Activated T-helper 9 cell treated with anti-CD3 and anti-CD28 coated beads, Interleukin-2, amount 50 U/mL, for 16 hours (primary cell): Measurements from ENCODE around the gene LILRB3.
"Not testable (repeated sequence)": the region's sequence is repeated elsewhere in the genome, so short reads cannot be mapped to it uniquely, and the experiment has no call there.

Source experiments
- DNase-seq: peaks from one replicate; pipeline ENCODE4 v3.0.0-alpha.2; 2020; ENCODE audit warnings: low read depth

LILRB3 gene

GRCh38 chr19:54242646-54243045 is 19.8 kb upstream of the LILRB3 start, which contains the start of gene LILRA6:
Gene LILRA6, minus strand, starts transcription at chr19:54242790.
- not testable (repeated sequence) for DNase-seq

- DNase-seq: not testable (repeated sequence)
Measured at GRCh38 chr19:54242234-54242633, 19.4 kb upstream of the LILRB3 start.

- not testable (repeated sequence) for DNase-seq
Measured at GRCh38 chr19:54240372-54241336, 17.8 kb upstream of the LILRB3 start.

GRCh38 chr19:54239491-54240371 is 16.9 kb upstream of the LILRB3 start:
- DNase-seq: not testable (repeated sequence)

- no peak for DNase-seq
Measured at GRCh38 chr19:54233941-54234340, 11.1 kb upstream of the LILRB3 start.

- peak; percentile 73 for DNase-seq
Measured at GRCh38 chr19:54231077-54231931, 8.5 kb upstream of the LILRB3 start.

- DNase-seq: no peak
Measured at GRCh38 chr19:54230031-54230430, 7.2 kb upstream of the LILRB3 start.

GRCh38 chr19:54229146-54229545 is 6.3 kb upstream of the LILRB3 start:
- no peak for DNase-seq

- DNase-seq: not testable (repeated sequence)
Measured at GRCh38 chr19:54224619-54225018, 1.8 kb upstream of the LILRB3 start.

- not testable (repeated sequence) for DNase-seq
Measured at GRCh38 chr19:54223937-54224281, 1.1 kb upstream of the LILRB3 start.

- not testable (repeated sequence) for DNase-seq
Measured at GRCh38 chr19:54223277-54223936, 600 bp upstream of the LILRB3 start.

GRCh38 chr19:54221947-54222346 is 860 bp downstream of the LILRB3 start:
- DNase-seq: not testable (repeated sequence)

GRCh38 chr19:54219702-54220101 is 3.1 kb downstream of the LILRB3 start:
- DNase-seq: not testable (repeated sequence)

GRCh38 chr19:54218960-54219661 is 3.7 kb downstream of the LILRB3 start:
- DNase-seq: no peak

- DNase-seq: no peak
Measured at GRCh38 chr19:54218259-54218658, 4.5 kb downstream of the LILRB3 start.

GRCh38 chr19:54217517-54218247 is 5.1 kb downstream of the LILRB3 start:
- DNase-seq: not testable (repeated sequence)

- DNase-seq: no peak
Measured at GRCh38 chr19:54216869-54217268, 5.9 kb downstream of the LILRB3 start.

GRCh38 chr19:54214734-54215133 is 8.1 kb downstream of the LILRB3 start:
- DNase-seq: not testable (repeated sequence)

- DNase-seq: not testable (repeated sequence)
Measured at GRCh38 chr19:54214217-54214616, 8.6 kb downstream of the LILRB3 start.

- no peak for DNase-seq
Measured at GRCh38 chr19:54211235-54211634, 11.6 kb downstream of the LILRB3 start.
